GF-D8 (cell line): ENCODE results near the gene CTNND2.
"Not testable (repeated sequence)": the region's sequence is repeated elsewhere in the genome, so short reads cannot be mapped to it uniquely, and the experiment has no call there.

ENCODE experiments used
- DNase-seq: peaks from one replicate; lab custom pipeline; 2025; lab: John Stamatoyannopoulos, UW

CTNND2 gene

DNA sequence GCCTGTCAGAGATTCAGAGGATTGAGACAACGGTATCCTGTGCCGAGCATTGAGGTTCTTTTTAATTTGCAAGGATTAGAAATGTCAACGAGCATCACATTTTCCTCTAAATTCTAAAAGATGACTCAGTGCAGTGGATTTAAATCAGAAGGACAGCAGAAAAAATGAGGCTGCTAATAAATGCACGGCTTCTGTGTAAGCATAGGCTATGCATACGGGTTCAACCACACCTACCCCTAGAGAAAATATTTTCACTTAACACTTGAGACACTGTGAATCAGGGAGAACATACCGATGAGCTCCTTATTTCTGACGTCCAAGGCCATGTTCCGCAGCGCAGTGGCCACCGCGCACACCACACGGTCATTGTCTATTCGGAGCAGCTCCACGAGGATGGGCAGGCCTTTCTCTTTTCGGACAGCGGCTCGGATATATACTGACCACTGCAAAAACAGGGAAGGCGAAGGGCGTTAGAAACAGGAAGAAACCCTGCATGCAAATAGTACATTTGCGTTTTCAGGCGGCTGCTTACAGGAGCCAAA, 821.8 kb downstream of the CTNND2 start:
- DNase-seq = no peak

DNA sequence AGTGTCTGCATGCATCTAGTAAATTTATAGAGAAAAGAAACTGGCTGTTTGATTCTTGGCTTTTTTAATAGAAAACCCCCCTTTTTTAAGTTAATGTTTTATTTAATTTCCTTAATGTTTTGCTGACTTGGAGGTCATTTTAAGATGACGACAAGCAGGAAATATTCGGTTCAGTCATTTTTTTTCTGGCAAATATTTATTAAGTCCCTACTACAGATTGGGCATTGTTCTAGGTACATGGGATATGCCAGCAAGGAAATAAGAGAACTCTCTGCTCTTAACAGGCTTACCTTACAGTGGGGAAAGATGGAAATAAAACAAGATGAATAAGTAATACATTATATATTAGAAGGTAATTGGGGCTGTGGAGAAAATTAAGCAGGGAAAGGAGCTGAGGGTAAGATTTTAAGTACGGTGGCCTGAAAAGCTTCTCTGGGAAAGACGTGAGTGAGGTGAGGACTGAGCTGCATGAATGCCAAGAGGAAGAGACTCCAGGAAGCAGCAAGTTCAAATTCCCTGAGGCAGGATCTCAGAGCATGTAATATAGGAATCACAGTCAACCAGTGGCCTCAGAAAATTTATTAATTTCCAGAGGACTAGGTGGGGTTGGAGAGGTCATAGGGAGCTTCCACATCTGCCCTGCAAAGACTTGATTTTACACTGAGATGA, 827.2 kb downstream of the CTNND2 start:
- no peak for DNase-seq

DNA sequence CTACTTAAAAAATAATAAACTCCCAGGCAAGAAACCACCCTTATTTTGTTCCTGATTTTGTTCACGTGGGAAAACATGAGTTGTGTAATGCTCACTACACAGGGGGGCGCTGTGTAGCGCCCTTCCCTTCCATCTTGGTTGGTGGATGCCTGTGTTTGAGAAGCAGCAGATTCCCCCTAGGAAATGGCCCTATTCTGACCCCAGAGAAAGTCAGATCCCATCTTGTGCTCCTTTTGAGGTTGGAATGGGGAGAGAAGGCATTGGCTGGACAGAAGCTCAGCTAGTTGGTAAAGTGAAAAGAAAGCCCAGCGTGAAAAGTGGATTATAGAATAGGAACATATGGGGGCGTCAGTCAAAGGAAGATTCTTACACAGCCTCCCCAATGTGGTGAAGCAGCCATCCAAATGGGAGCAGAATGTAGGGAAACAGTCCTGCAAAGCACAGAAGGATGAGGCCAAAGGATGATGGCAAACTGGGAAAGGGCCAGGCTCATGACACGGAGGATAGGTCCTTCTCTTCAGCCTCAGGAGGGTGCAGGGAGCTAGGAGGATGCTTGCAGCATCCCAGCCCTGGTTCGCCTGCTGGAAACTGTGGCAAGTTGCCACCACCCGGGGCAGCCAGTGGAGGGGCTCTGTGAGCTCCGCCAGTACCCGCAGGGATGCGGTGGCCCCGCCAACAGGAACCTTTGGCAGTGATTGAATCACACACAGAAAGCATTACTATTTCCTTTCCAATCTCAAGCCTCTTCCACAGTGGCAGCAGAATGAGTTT, 829.0 kb downstream of the CTNND2 start:
- no peak for DNase-seq

DNA sequence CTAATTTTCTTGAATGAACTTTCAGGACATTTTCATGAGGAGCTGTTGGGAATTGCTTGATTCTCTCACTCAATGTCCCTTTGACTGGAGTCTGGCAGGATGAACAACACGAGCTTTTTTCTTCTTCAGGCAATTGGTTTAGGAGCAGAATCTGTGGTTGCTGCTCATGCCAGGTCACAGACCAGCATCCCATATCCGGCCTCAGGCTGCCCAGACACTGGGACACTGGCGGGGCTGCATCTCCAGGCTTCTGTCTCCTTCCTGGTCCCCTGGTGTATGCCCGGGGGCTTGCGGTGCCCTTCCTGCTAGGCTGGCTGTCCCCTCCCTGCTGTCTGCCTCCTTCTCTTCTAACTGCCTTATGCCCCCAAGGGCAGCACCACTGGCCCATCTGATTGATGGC, 831.7 kb downstream of the CTNND2 start:
- DNase-seq = no peak

DNA sequence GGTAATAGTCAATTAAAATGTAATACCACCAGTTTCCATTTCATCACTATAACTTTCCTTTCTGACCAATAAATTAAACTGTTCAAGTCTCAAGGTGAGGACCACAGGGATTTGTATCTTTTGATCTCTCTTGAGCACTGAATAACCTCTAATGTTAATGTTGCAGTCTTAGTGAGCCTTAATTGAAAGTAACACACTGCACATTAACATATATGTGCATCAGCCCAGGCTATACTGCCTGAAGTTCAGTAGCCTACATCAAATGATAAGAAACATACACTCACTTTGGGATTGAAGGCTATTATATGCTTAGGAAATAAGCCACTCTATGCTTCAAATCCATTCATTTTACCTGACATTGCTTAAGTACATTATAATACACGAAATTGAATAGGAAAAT, 832.2 kb downstream of the CTNND2 start:
- DNase-seq = no peak

DNA sequence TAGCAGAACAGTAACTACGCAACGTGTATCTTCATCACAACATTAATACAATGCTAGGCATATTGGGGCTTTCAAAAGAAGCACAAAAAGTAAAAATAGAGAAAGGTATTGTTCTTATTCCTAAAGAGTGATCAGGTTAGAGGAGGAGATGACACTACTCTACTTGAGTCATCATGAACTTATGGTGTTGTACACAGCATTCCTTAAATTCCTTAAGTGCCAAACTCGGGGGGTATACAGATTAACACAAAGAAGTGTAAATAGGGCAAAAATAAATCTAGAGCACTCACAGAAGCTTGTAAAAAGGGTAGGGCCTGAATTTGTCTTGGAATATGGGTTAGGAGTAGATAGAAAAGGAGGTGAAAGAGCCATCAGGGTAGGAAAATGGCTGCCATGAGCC, 835.2 kb downstream of the CTNND2 start:
- DNase-seq = no peak

DNA sequence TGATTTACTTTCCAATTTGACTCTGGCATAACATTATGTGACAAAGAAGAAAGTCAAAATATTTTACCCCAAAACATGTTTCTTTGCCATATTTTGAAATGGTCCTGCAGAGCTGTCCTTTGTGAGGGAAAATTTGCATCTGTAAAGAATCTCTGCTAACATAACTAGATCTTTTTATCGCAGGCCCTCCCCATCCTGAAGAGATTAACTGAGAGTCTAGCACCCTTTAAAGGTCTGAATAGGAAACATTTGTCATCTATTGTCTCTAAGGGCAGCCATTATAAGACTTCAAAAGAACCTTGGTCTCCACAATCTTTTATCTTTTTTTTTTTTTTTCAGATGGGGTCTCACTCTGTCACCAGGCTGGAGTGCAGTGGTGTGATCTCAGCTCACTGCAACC, 838.5 kb downstream of the CTNND2 start:
- DNase-seq = not testable (repeated sequence)

DNA sequence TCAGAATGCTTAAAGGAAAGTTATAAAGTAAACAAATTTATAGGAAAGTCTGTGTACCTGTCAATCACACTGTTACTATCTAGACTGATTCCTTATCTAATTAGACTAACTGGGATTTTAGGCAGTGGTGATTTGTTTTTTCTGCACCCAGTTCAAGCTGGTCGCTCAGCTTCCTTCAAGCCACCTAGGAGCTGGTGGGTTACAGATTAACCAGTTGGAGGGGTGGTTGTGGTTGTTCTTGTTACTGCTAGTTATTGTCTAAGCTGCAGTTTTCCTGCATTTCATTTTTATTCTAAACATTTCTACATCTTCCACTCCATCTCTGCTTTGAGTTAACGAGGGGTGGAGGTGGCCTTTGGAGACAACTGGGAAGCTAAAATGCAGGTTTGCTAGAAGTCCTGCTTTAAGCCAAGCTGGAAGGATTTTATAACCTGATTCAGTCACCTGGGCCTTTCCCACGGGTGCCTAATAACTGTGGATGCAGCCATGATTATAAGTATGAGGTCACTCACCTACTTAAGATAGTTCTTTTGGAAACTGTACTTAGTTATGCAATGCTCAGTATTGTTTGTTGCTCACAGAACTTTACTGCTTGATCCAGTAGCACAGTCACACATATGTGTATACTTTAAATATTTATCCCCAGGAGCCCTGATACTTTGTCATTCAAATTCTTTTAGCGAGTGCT, 839.3 kb downstream of the CTNND2 start:
- no peak for DNase-seq

DNA sequence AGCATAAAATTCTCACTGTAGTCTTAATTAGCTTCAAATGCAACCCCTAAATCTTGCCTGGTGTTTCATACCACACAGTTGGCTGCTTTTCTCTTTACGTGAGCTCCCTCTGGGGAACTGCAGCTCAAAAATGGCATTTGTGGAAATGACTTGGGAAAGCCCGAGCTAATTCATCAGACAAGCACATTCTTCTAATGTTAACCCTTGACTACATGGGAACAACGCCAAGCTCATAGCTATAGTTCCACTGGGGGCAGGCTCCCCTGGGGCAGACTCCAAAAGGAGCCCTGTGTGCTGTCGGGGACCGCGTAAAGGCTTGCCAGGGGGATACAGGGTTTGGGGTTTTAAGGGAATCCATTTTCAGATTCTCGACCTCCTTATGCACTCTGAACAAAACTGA, 841.8 kb downstream of the CTNND2 start:
- no peak for DNase-seq

DNA sequence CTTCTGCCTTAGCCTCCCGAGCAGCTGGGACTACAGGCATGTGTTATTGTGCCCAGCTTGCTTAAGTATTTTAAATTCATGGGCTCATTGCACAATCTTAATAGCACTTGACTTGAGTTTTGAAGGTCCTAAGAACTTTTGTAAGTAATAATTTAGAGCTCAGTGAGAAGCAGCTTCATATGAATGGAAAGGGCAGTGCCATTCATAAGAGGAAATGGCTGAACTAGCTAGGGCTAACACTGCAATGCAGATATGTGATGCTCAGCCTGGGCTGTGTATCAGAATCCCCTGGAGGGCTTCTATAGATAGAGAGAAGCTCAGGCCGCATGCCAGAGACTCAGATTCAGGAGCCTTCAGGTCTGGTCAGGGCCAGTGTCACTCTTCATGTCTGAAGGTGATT, 847.7 kb downstream of the CTNND2 start:
- DNase-seq = no peak

DNA sequence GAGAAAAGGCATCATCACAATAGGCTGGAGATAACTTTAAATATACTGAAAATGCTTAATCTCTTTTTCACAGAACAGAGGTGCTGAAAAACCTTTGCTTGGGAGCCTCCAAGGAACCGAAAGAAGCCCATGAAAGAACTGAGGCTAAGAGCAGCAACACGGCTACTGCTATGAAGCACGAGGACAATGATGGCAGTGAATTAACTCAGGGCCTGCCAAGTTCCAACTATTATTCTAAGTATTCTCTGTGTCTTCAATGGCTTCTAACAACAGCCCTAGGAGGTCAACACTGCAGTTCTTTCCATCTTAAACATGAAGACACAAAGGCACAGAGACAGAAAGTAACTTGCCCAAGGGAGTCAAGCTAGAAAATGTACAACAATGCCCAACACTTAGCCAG, 850.2 kb downstream of the CTNND2 start:
- DNase-seq = no peak

DNA sequence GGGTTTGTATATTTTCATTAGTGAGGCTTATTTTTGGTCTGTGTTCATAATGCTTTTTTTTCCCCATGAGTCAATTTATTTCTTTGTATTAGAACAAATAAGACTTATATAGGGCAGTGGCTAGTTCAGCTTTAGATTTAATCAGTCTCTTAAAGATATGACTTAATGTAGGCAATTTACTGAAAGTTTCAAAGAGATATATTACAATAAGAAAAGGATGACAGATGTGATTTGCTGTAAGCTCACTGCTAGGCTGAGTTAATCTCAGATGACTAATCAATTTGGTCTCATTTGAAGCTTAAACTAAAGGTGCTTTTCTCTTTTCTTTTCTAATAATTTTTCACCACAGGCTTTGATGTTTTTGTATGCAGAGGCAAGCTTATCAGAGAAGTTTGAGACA, 851.4 kb downstream of the CTNND2 start:
- no peak for DNase-seq

DNA sequence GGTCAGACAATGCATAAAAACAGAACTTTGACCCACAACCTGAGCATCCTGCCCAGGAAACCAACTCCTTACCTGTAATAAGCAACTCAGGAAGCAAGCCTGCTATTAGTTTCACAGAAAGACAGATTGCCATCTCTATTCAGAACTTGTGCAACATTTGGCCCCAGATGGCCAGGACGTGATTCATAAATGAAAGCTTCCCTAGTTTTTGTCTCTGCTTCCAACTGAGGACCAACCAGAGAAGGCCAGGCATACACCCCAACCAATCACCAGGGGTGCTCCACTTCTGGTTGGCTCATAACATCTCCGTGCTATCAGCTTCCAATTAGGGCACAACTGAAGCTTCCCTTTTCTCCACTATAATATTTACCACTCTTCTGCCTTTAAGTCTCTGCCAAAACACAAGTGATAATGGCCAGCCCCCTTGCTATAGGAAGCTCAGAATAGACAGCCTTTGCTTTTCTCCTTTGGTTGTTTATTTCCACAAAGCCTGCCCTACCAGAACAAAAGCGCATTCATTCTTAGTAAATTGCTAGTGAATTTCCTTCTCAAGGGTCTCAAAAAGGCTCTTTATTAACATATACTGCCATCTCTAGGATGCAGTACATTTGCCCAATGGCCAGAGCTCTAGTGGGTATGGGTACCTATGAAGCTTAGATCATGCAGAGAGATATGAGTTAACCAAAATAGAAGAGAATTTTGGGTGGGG, 853.5 kb downstream of the CTNND2 start:
- DNase-seq = no peak

DNA sequence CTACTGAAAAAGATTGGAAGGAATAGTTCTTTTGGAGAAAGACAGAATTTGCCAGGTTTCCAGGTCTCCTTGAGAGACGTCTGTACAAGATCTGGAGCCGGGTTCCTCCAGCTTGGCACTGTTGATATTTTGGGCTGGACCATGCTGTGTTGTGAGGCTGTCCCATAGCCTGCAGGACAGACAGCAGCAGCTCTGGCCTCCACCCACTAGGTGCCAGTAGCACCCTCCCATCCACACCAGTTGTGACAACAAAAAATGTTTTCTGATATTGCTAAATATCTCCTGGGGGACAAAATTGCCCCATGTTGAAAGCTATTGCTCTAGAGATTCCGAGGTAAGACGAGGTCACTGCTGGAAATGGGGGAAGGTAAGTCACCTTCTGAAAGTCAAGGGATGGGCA, 855.5 kb downstream of the CTNND2 start:
- DNase-seq = no peak

DNA sequence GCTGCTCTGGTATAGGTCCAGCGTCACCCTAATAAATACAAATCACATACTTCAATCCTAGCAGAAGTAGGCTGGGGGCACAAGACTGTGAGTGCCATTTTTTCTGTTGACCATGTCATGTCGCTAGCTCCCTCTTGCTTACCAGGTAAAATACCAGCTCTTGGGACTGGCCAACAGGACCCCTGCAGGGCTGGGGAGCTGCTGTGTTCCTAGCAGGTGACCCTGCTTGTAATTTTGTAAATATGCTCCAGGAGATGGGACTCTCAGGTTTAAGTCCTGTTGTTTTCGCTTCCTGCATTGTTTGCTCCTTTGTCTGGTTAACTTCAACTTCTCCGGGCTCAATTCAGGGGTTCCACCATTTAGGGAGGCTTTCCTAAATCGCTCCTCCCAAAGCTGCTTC, 856.6 kb downstream of the CTNND2 start:
- no peak for DNase-seq

DNA sequence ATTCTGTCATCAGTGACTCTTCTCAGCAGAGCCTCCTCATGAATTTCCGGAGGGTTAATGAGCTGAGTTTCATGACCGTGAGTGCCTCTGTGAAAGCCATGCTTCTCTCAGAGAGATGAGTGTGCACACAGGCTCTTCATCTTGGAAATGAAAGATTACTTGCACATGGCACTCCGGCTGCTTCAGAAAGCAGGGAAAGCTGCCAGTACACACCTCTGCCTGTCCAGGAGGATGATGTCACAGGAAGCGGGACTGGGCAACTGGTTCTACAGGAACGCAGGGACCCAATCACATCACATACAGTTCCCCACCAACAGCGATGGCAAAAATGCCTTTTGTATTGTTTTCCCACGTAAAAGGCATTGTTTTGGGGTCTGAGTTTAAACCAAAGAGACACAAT, 857.2 kb downstream of the CTNND2 start:
- DNase-seq = no peak

DNA sequence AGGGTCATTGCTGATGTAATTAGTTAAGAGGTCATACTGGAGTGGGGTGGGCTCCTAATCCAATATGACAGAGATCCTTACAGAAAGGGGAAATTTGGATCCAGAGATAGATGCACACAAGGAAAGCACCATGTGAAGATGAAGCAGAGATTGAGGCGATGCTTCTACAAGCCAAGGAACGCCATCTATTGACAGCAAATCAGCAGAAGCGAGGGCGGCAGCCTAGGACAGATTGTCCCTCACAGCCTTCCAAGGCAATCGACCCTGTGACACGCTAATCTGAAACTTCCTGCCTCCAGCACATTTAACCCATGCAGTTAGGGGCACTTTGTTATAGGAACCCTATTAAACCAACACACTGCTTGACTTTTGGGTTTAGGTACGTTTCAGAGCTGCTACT, 858.1 kb downstream of the CTNND2 start:
- no peak for DNase-seq

DNA sequence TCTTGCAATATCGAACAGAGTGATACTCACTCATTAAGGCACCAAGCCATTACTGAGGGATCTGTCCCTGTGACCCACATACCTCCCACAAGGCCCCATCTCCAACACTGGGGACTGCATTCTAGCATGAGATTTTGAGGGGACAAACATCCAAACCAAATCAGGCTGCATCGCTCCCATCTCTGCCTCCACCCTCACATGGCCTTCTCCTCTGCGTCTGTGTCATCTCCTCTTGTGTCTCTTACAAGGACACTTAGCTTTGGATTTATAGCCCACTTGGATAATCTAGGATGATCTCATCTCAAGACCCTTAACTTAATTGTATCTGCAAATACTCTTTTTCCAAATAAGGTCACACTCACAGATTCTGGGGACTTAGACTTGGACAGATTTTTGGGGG, 858.8 kb downstream of the CTNND2 start:
- DNase-seq = no peak

DNA sequence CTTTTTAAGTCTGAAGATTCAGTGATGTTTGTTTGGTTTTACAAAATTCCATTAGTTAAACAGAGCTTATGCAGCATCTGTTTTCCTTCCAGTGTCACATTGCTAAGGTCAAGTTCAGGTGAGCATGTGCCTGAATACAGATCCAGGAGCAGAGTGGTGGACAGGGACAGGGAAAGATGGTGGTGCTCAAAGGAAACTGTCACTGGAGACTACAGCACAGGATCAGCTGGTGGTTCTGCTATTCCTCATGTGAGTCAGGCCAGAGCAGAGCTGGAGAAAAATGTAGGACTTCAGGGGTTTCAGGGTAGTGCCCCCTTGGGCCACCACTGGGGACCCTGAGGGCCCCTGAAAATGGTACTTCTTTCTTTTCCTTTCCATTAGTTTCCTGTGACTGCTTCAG, 859.7 kb downstream of the CTNND2 start:
- DNase-seq = no peak

DNA sequence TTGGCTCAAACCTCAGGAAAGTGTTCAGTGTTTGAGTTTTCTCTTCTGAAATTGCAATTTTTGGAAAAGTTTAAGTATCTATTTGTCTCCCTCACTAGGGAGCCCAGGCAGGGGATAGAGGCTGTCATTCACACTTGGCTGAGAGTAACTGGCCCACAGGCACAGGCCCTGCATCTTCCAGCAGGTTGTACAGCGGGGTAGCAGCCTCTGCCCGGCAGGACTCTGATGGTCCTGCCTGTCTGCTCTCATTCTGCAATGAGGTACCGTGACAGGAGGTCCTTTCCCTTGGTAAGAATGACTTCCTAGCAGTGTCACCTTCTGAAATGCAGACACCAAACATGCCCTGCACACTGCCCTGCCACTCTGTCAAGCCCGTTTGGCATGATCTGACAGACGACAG, 860.4 kb downstream of the CTNND2 start:
- DNase-seq = no peak

DNA sequence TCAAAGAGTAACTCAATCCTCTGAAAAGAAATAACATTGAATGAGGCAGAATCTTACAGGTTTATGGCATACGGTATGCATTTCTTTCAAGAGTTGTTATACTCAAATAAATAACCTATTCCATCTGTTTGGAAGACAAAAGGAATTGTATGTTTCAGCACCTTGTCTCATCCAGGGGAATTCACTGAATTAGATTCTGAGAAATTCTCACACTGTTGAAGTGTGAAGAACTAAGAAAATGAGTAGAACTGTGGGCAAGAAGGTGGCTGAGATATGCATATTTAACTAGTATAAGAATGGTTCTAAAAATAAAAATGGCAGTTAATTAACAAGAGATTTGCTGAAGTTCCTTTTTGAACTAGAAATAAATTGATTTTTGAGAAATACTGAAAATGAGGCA, 863.9 kb downstream of the CTNND2 start:
- no peak for DNase-seq

DNA sequence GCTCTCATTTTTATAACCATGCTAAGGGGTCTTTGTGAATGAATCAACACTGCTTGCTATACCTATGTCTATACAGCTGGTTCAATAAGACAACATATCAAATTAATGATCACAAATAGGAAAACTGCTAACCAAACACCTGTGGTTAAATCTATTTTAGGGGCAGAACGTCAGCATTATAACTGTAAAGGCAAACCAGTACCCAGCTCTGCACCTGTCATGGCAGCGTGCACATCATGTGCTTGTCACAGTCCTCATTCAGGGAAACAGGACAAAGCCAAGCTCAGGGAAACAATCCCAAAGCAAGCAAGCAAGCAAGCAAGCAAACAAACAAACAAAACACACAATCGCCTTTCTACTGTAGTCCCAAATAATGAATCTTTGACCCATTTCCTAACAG, 865.5 kb downstream of the CTNND2 start:
- no peak for DNase-seq
